AG10803 (cell line): ENCODE measurements around the gene SRGAP1.
"Not testable (repeated sequence)": the region's sequence is repeated elsewhere in the genome, so short reads cannot be mapped to it uniquely, and the experiment has no call there.

ENCODE experiments used
- DNase-seq: peaks from one replicate; pipeline ENCODE4 v3.0.0; 2010; ENCODE audit warnings: low read depth
- H3K4me3 ChIP-seq: 2 replicates; pipeline ENCODE4 v1.5.1; 2011; ENCODE audit warnings: mild to moderate bottlenecking, low read length, control low read depth
- TF ChIP-seq, protein P1 (sequence below): conservative IDR thresholded peaks from 2 replicates; pipeline ENCODE4 v1.5.1; 2011; ENCODE audit warnings: mild to moderate bottlenecking, low read length, control low read depth, inconsistent platforms

Gene SRGAP1

DNA sequence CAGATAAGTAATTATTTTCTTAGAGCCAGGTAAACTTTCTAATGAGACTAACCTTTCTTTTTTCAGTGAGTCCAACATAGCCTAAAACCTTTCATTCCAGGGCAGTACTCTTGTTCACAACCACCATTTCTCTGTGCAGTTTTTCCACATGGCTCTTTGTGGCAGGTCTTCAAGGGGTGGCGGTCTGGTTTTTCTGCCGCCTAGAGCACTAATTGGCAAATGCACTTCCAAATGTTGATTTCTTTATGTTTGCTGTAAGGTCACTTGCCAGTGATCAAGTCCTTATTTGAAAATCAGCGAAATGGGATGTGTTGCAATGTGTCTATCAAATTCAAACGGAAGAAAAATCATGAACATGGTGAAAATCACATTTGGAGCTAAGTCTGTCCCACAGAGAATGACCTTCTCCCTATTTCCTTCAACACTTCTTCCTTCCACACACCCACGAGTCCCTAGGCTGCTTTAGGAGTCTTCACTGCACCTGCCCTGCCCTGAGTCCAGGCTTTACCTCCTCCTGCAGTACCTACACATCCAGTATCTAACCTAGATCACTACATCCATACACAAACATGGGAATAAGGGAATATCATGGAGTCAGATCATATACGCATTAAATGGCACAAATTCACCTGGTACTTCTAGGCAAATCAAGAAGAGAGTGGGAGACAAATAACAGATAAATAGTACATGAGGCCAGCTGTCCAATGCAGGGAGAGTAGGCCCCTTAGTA lies 1.9 kb downstream of the SRGAP1 start:
- TF ChIP-seq, protein P1, sequence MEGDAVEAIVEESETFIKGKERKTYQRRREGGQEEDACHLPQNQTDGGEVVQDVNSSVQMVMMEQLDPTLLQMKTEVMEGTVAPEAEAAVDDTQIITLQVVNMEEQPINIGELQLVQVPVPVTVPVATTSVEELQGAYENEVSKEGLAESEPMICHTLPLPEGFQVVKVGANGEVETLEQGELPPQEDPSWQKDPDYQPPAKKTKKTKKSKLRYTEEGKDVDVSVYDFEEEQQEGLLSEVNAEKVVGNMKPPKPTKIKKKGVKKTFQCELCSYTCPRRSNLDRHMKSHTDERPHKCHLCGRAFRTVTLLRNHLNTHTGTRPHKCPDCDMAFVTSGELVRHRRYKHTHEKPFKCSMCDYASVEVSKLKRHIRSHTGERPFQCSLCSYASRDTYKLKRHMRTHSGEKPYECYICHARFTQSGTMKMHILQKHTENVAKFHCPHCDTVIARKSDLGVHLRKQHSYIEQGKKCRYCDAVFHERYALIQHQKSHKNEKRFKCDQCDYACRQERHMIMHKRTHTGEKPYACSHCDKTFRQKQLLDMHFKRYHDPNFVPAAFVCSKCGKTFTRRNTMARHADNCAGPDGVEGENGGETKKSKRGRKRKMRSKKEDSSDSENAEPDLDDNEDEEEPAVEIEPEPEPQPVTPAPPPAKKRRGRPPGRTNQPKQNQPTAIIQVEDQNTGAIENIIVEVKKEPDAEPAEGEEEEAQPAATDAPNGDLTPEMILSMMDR = peak; percentile 34
- peak; percentile 34 for DNase-seq
- H3K4me3 ChIP-seq = peak overlapping the region; percentile 94

DNA sequence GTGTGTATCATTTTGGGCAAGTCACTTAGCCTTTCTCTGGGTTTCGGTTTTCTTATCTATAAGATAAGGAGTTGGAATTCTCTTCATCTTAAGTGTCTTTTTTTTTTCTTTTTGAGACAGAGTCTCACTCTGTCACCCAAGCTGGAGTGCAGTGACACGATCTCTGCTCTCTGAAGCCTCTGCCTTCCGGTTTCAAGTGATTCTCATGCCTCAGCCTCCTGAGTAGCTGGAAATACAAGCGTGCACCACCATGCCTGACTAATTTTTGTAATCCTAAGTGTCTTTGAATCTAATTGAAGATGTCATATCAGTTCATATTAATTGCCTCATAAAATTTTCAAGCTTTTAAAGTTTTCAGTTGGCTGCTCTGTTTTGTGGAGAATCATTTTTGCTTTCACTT lies 4.0 kb downstream of the SRGAP1 start:
- TF ChIP-seq, protein P1 = no peak
- DNase-seq = no peak
- no peak overlapping the region for H3K4me3 ChIP-seq

DNA sequence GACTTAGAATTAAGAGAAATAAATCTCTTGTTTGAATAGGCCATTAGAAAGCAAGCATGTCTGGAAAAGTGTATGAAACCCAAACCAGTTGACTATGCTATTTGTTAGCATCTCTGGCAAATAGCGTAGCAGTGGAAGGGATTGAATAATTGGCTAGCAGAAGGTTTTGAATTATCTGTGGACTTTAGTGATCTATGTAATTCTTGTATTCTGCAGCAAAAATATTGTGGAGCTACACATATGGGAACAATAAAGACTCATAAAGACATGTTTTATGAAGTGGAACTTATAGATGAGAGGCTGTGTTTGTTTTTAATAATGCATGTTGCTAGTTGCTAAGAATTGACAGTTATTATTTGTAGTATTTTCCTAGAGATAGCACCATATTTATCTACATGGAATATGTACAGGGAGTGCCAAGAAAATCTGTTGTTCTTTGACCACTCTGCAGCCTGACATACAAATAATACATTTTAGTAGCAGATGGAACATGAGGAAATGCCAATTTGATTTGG lies 4.7 kb downstream of the SRGAP1 start:
- no peak overlapping the region for H3K4me3 ChIP-seq
- TF ChIP-seq, protein P1 = no peak
- no peak for DNase-seq

DNA sequence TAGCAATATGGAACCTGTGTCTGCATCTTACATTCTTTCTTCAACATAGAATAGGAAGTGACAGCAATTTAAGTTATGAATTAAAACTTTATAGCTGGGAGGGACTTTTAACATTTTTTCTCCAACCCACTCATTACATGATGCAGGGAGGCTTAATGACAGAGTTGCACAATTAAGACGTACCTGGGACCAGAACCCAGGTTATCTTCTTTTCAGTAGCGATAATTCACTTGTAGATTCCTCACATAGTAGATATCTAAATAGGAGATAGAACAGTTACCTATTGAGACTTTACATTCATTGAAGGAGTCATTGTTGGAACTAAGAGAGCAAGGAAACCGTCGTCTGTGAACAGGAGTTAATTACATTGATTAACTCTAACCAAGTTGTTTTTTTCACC lies 5.1 kb downstream of the SRGAP1 start:
- DNase-seq = no peak
- TF ChIP-seq, protein P1 = no peak
- no peak overlapping the region for H3K4me3 ChIP-seq

DNA sequence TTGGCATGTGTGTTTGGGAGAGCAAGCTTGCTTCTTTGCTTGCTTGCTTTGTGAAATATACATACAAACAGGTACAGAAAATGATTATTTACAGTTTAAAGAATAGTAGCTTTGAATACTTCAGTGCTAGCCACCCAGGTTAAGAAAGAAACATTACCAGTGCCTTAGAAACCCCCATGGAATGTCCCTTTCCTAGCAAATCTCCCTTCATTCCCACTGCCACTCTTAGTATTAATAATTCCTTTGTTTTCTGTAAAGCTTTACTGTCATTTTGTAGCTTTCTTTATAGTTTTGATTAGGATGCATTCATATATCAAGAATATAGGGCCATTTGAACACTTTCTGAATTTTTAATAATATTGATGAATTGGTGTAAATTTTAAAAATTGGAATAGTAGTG lies 9.5 kb downstream of the SRGAP1 start:
- H3K4me3 ChIP-seq = no peak overlapping the region
- DNase-seq = no peak
- TF ChIP-seq, protein P1 = no peak

DNA sequence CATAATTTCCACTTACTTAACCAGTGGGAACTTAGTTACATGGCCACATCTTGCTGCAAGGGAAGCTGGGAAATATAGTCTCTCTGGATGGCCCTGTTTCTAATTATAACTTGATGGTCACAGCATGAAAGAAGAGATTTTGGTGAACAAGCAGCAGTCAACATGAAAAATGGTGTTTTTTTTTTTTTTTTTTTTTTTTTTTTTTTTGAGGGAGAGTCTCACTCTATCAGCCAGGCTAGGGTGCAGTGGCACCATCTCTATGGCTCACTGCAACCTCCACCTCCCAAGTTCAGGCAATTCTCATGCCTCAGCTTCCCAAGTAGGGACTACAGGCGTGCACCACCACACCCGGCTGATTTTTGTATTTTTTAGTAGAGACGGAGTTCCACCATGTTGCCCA lies 10.8 kb downstream of the SRGAP1 start:
- H3K4me3 ChIP-seq = no peak overlapping the region
- DNase-seq = no peak
- TF ChIP-seq, protein P1 = no peak

DNA sequence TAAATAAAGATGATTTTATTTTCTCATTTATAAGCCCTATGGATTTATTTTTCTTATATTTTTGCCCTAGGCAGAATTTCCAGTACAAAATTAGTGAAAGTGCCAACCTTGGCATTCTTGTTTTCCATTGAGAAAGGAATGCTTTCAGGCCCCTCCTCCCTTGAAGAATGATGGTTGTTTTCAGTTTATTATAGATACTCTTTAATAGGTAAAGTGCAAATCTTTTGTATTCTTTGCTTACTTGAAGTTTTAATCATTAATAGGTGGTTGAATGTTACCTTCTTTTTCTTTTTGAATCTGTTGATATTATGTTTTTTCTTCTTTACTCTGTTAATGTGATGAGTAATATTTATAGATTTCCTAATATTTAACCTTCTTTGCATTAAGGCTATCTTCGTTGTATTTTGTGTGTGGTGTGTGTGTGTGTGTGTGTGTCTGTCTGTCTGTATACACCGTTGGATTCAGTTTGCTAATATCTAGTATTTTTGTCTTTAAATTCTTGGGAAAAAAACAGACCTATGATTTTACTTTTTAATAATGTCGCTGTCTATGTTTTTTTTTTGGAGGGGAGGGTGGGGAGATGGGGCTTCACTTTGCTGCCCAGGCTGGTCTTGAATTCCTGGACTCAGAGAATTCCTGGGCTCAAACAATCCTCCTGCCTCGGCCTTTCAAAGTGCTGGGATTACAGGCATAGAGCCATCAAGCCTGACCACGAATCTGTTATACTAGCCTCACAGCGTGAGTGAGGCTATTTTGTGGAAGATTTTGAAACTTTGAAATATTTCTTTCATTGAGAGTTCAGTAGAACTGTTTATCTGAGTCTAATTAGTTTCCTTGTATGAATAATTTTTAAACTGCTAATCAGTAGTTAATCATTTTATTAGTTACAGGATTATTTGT lies 13.5 kb downstream of the SRGAP1 start:
- TF ChIP-seq, protein P1 = no peak
- peak; percentile 67 for DNase-seq
- no peak overlapping the region for H3K4me3 ChIP-seq

DNA sequence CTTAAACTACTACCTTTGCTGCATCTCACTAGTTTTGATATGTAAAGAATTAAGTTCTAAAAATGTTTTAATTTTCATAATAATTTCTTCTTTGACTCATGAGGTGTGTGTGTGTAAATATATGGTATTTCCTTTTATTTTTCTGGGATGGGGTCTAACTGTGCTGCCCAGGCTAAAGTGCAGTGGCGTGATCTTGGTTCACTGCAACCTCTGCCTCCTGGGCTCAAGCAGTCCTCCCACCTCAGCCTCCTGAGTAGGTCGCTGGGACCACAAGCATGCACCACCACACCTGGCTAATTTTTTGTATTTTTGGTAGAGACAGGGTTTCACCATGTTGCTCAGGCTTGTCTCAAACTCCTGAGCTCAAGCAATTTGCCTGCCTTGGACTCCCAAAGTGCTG lies 15.4 kb downstream of the SRGAP1 start:
- not testable (repeated sequence) for DNase-seq, H3K4me3 ChIP-seq
